H4 (cell line): ENCODE data around the gene SUMO1. TPM values are rescaled to one million over a fixed set of nuclear protein-coding genes. Genes with fewer than 3 reads are reported as not detected.

Experiments
- total RNA-seq: library from RNA; depleted of rRNA; stranded (reverse); fragments of >200 nt; shearing (Covaris generic); gene quantifications from 2 replicates; pipeline ENCODE4 v1.2.3, GENCODE V29; 2014; rRNA removed

Gene SUMO1
- total RNA-seq, 1 experiment from 2014 or later: 214 TPM

Other genes with a start within 250 kb of the SUMO1 start
- gene FZD7, start 204.7 kb downstream of the SUMO1 start, total RNA-seq: 19.0 and 25.2 TPM in 2 replicates
- not detected in 2 replicates for gene KIAA2012, start 165.3 kb downstream of the SUMO1 start, total RNA-seq
- gene NOP58, start 27.2 kb upstream of the SUMO1 start, total RNA-seq: 75.6 and 84.7 TPM in 2 replicates
- gene BMPR2, start 137.7 kb upstream of the SUMO1 start, total RNA-seq: 9.8 and 13.3 TPM in 2 replicates